Measurements from ENCODE around the gene PRKCQ. TPM values are rescaled to one million over a fixed set of nuclear protein-coding genes. Genes with fewer than 3 reads are reported as not detected.

The PRKCQ gene
- total RNA-seq, 1 experiment from 2014 or later: 12.1 TPM

DNA sequence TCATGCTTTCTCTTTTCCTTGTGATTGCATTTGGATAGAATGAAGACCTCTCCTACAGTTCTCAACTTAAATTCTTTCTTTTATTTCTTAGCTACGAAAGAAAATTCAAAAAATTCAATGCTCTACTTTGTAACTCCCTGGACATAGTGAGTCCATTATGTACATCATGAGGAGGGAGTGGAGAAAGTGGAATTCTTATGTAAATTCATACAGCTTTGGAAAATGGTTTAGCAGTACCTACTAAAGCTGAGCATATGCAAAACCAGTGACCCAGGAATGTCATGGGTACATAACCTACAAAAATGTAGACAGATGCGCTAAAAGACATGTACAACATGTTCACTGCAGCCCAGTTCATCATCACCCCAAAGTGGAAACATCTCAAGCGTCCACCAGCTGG is 8.8 kb upstream of the PRKCQ start:
- Histone ChIP-seq H4K20me1 (ENCODE audit: control insufficient read depth, insufficient read depth, insufficient read length) (no peaks in the 10 kb centered on the region), H3K9me3 (ENCODE audit: control insufficient read depth, low read depth, low read length) (no peaks in the 10 kb centered on the region), H3K79me1 (ENCODE audit: insufficient read depth, low read depth, low read length, poor library complexity, severe bottlenecking) (no peaks in the 10 kb centered on the region), H3K9ac (ENCODE audit: extremely low read depth, insufficient read length, low read length) (no peak overlapping the region), H3K23ac (ENCODE audit: insufficient read length, low read depth, low read length) (no peak overlapping the region), H3K4me2 (ENCODE audit: insufficient read depth, insufficient read length, low read length) (no peak overlapping the region), H2BK5ac (ENCODE audit: insufficient read length, low read length) (no peak overlapping the region), H3K4me1 (ENCODE audit: insufficient read depth, low read length) (no peaks in the 10 kb centered on the region), H3K14ac (ENCODE audit: insufficient read depth, low read length) (no peak overlapping the region), H2BK12ac (ENCODE audit: insufficient read length, low read depth, low read length) (no peak overlapping the region), H3K18ac (ENCODE audit: insufficient read length, low read depth, low read length) (no peak overlapping the region), H4K5ac (ENCODE audit: insufficient read length, low read depth, low read length) (no peak overlapping the region), H3K27me3 (ENCODE audit: insufficient read depth, low read length) (no peaks in the 10 kb centered on the region), H3K79me2 (ENCODE audit: insufficient read depth, low read length) (no peaks in the 10 kb centered on the region), H4K91ac (ENCODE audit: insufficient read length, low read depth, low read length) (no peak overlapping the region), H3K27ac (ENCODE audit: insufficient read length, low read depth, low read length) (no peak overlapping the region), H3T11ph (ENCODE audit: low read length) (no peak overlapping the region), H3K4ac (ENCODE audit: low read depth, low read length) (no peak overlapping the region), H2AK5ac (ENCODE audit: insufficient read length, low read length) (no peak overlapping the region), H4K8ac (replicated peaks; ENCODE audit: insufficient read length, low read depth, low read length) (no peak overlapping the region), H2BK120ac (ENCODE audit: low read depth, low read length, poor library complexity, severe bottlenecking) (no peak overlapping the region), H2AFZ (ENCODE audit: low read length) (no peak overlapping the region), H3K56ac (ENCODE audit: insufficient read length, low read depth, low read length) (no peak overlapping the region), H2BK20ac (ENCODE audit: low read depth, low read length, poor library complexity, severe bottlenecking) (no peak overlapping the region), H3K23me2 (ENCODE audit: insufficient read length, low read depth, low read length, poor library complexity, severe bottlenecking) (no peaks in the 10 kb centered on the region), H2BK15ac (ENCODE audit: low read depth, low read length) (no peak overlapping the region)
- WGBS (ENCODE audit: extremely low coverage, insufficient read length, low lambda C conversion rate): no CpG with 5 or more reads among the region's 3 CpGs
- peaks cover 3 to 21% (median 16%) of the 10 kb centered on the region in 3 experiments; a peak in 5 of 7 replicates for H3K36me3 Mint-ChIP-seq (ENCODE audit: insufficient read depth in 1 of 3, low read depth in 3 of 3)
- no peaks in the 10 kb centered on the region for H3K9me3 Mint-ChIP-seq
- no peak overlapping the region for H3K27ac Mint-ChIP-seq
- no peak for DNase-seq
- no peak for TF ChIP-seq CTCF (conservative IDR thresholded peaks at IDR 0.05)
- no peak overlapping the region for H3K4me3 Mint-ChIP-seq
- peaks cover 0 to 8% of the 10 kb centered on the region in 2 experiments; a peak in 1 of 4 replicates for H3K4me1 Mint-ChIP-seq
- H3K27me3 Mint-ChIP-seq (ENCODE audit: low read depth): no peaks in the 10 kb centered on the region
